HG02970 (cell line): ENCODE measurements around the gene ACADS.
A peak's percentile ranks its signal among the peaks of the same experiment; 100 is the strongest.

Experiments used
- ATAC-seq: cut with Tn5 transposase; IDR thresholded peaks from one replicate; pipeline ENCODE4 v1.9.1; 2021; ENCODE audit warnings: mild to moderate bottlenecking, moderate library complexity, moderate number of reproducible peaks; ENCODE audit not compliant: unreplicated experiment, low FRiP score

Gene ACADS

DNA sequence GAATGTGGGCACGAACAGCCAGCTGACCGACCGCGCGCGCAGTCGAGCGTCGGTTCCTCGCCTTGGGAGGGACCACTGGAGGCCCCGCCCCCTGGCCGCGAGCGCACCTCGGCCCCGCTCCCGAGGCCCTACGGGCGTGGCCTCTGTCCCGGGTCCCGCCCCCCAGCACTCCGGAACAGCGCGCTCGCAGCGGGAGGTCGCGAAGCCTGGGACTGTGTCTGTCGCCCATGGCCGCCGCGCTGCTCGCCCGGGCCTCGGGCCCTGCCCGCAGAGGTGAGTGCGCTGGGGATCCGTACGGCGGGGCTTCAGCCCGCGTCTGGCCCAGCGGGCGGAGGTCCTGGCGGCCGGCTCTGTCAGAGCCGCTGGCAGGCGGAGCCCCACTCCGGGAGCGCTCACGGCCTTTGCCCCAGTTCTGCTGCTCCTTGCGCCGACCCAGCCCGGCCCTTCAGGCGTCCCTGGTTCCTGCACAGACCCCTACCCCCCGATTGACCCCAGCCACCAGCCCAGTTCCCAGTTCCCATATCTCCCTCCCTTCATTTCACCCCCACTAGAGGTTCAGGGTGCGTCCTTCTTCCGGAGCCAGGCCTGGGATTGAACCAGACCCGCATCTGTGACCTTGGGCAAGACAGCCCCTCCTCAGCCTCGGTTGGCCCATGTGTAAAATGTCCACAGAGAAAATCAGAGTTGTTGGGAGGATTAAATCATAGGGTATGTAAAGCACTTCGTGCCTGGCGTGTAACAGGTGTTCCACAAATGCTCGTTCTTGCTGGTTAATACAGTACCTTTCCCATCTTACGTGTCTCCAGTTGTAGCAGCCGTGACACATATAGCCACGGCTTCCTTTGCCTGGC, at the start of gene ACADS:
Gene ACADS, plus strand, starts transcription at position 168 of the 851 bp plus-strand sequence. Its CDS starts 60 bp downstream, at position 228.
- ATAC-seq: peak; percentile 91

DNA sequence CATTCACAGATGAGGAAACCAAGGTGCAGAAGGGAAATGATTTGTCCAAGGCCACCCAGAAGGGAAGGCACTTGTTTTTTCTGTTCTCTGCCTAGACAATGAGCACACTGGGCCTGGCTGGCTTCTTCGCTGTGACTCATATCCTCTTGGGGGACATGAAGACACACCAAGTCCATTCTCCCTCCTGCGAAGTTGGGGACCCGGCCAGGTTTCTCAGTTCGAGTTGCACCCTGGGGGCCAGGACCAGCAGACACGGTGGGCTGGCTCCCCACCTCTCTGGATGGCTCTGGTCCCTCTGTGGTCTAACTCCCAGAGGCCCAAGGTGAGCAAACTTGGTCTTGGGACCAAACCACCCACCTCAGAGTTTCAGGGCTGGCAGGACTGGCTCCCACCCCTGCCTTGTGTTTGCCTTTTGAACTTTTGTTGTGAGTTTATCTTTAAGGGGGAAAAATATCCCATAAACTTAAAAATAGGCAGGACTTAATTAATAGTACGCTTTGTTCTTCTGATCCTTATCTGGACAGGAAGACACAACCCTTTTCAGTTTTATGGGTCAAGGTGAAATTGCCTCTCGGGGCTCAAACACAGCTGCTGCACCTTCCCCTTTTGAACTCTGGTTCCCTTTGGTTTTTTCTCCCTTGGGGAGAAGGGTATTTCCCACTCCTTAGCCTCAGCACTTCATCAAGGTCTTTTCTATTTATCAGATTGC, 47.7 kb upstream of the ACADS start:
- no peak for ATAC-seq

DNA sequence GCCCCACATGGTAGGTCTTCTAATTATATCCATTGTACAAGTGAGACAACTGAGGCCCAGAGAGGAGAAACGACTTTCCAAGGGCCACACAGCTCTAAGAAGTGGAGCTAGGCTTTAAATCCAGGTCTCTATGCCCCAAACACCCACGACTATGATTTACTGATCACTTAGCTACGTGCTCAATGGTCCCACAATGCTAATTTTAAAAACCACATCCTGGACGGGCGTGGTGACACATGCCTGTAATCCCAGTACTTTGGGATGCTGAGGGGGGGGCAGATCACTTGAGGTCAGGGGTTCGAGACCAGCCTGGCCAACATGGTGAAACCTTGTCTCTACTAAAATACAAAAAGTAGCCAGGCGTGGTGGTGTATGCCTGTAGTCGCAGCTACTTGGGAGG, 47.1 kb upstream of the ACADS start:
- ATAC-seq: no peak

DNA sequence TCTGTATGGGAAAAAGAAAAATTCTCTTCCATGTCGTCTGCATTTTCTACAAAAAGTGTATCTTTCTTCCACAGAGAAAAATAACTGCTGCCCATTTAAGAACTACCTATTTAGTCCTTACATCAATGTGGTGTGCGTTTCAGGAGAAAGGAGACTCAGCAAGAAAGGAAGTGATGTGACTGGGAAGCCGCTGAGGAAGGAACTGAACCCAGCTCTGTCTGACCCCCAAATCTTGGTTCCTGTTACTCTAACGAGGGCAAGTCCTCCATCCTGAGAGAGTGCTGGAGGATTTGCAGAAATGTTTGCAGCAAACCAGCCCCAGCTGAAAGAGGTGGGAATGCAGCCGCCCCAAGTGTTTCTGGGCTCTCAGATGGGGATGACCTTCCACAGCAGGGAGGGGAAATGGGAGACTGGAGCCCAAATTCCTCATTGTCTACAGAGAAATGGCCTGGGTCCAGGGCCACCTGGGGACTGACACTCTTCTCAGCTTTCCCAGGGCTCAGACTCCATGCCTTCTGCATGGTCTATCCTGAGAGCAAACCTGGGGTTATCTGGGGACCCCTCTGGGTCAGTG, 45.4 kb upstream of the ACADS start:
- ATAC-seq: no peak

GRCh38 chr12:120684523-120684932, 41.1 kb upstream of the ACADS start:
- no peak for ATAC-seq

DNA sequence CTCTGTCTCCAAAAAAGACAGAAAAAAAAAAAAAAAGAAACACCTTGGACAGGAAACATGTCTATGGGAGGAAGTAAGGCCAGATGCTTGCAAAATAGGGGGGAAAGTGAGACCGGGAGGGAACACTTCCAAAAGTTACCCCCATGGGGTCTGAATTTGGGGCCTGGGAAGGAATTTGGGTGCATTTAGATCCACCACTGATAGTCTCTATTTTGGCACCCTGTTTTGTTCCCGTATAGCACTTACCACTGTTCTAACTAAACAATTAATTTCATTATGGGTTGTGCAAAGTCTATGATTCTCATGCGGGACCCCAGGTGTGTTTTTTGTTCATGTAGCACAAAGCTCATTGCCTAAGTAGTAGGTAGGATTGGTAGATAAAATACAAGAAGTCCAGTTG, 40.1 kb upstream of the ACADS start:
- no peak for ATAC-seq

- peak; percentile 71 for ATAC-seq
Observed at GRCh38 chr12:120686151-120686689, 39.4 kb upstream of the ACADS start.

- peak; percentile 70 for ATAC-seq
Observed at GRCh38 chr12:120686690-120687577, 38.7 kb upstream of the ACADS start, which contains the start of gene MLEC. Gene MLEC, plus strand, starts transcription at chr12:120687149. Its CDS starts 148 bp downstream, at chr12:120687297.

DNA sequence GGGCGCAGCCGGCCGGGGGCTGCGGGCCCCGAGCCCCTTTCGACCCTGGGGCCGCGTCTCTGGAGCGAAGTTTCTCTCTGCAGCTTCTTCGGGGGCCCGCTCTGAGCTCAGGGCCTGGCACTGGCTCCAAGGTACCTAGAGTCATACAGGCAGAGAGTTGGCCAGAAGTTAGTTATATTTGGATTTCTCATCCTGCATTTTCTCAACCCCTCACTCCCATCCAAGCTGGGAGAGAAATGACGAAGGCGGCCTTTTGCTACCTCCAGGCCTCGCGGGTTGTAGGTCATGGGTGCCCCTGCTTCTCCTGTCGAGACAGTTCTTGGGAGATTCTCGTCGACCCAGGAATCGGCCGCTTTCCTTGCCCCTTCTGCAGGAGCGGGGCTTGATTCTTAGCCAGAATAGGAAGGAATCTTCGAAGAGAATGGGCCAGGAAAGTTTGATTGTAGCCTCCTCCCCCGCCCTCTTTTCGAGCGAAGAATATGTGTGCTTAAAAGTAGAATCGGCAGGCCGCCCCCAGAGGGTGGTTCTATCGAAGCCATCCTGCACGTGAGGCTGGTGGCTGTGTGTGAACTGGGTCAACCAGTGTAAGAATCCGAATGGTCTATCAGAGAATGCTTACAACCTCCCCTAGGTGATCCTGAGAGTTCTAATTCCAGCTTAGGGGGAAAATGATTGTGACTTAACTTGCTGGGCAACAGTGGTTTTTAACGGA, 37.9 kb upstream of the ACADS start:
- ATAC-seq: no peak

DNA sequence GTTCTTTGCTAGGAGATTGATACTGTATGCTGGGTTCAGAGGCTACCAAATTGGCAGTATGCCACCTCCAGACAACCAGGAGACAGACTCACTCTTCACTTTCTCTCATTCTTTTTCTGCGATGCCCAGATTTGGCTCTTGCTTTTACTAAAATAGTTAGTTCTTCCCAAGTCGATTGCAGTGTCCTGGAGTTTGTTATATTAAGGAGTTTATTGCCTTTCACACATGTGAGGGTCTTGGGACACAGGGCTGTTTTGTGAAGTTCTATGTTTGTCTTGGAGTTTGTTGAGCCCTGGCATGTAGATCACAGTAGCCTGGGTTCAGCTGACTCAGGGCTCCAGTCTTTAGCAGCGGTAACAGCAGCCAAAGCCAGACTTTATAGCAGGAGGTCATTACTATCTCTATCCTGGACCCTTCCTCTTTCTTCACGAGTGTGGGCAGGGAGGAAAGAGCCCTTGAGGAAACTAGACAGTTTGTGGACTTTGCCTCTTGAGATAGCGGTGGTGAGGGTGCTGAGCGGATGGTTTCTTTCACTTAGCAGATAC, 37.0 kb upstream of the ACADS start:
- no peak for ATAC-seq

DNA sequence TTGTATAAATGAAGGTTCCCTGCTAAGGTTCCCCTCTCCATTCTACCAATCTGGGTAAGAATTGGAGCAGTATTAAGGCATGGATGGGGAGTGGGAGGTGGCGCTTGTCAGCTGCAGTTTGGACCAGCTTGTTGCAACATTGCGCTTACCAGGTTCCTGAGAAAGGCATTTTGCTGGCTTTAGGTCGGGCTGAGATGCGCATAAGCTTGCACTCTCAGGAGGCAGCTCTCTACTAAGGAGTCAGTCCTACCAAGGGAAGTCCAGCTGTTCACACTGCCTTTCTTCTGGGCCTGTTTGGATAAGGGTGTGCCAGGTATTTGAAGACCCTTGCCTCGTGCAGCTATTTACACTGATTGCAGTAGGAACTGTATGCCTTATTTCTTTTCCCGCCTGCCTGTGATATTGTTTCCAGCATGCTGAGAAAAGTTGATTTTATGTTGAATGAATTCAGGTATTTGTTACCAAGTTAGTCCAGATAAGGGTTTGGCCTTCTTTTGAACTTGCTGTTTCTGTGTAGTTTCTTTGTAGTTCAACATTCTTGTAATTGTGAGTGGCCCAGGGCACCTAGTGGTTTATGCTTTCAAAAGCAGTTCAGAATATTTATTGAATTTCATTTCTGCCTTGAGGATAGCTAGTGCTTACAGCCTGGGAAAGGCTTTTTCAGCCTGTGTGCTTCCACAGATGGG, 36.1 kb upstream of the ACADS start:
- no peak for ATAC-seq

DNA sequence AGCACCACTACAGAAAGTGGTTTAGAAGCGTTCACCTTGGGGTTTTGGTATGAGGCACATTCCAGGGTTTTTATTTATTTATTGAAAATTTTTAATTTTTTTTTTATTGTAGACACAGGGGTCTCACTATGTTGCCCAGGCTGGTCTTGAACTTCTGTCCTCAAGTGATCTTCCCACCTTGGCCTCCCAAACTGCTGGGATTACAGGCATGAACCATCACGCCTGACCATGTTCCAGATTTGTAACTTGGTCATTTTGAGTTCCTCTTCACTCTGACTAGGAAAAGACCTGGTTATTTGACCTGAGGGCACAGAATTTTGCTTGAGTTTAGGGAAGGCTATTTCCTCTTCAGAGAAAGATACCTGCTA, 35.6 kb upstream of the ACADS start:
- no peak for ATAC-seq

DNA sequence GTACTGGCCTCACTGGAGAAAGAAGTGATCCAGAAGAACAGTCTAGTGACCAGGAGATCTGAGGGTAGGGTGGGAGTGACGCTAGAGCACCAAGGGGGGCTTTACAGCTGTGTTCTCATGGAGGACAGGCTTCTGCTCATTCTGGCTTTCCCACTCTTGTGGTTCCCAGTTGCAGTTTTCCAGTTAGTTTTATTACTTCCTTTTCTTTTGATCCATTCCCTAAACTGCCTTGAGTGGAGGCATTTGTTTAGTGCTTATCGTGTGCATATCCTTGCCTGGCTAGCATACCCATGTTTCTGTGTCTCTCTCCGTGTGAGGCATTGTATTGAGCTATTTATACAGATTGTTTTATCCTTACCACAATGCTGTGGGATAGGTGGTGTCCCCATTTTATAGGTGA, 34.6 kb upstream of the ACADS start:
- no peak for ATAC-seq

GRCh38 chr12:120692524-120693033, 33.0 kb upstream of the ACADS start:
- no peak for ATAC-seq

GRCh38 chr12:120693848-120694247, 31.8 kb upstream of the ACADS start:
- no peak for ATAC-seq

- no peak for ATAC-seq
Observed at GRCh38 chr12:120696626-120697025, 29.0 kb upstream of the ACADS start.

DNA sequence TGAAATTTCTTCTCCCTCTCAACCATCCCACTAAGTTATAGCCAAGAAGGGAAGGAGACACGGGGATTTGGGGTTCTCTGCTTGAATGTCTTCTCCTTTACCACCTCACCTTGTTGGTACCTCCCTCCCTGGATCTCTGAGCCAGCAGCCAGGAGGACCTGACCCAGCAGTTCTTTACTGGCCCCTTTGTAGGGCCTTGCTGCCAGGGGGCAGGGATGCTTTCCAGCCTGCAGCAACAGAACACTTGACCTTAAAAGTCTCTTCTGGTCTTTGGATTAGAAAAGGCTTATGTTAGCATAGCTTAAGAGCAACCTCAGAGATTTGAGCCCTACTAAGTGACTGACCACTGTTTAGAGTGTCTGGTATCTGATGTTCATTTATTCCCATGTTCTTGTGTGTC, 28.3 kb upstream of the ACADS start:
- no peak for ATAC-seq

- ATAC-seq: no peak
Observed at GRCh38 chr12:120698665-120699064, 27.0 kb upstream of the ACADS start.
